ENCODE data around the gene MAD2L1.

Gene MAD2L1

DNA sequence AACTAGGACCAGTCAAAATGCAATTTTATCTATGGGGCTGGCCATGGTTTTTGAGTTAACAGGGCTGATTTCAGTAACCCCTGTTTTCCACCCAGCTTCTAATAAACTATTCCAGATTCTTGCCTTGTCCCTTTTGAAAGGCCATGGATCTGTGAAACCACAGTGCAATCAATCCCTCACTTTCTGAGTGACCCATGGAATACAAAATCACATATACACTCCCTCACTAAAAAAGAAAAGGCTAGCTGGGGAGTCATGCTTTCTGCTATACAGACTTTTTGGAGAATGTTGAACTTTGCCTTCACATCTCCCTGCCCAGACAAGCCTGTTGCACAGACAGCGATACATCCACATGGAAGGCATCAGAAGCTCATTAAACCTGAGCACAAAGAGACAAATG is 47.9 kb downstream of the MAD2L1 start:
- H3K27me3 Mint-ChIP-seq (ENCODE audit: low read depth, poor library complexity) = peaks cover 3% of the 10 kb centered on the region
- TF ChIP-seq, protein P1, sequence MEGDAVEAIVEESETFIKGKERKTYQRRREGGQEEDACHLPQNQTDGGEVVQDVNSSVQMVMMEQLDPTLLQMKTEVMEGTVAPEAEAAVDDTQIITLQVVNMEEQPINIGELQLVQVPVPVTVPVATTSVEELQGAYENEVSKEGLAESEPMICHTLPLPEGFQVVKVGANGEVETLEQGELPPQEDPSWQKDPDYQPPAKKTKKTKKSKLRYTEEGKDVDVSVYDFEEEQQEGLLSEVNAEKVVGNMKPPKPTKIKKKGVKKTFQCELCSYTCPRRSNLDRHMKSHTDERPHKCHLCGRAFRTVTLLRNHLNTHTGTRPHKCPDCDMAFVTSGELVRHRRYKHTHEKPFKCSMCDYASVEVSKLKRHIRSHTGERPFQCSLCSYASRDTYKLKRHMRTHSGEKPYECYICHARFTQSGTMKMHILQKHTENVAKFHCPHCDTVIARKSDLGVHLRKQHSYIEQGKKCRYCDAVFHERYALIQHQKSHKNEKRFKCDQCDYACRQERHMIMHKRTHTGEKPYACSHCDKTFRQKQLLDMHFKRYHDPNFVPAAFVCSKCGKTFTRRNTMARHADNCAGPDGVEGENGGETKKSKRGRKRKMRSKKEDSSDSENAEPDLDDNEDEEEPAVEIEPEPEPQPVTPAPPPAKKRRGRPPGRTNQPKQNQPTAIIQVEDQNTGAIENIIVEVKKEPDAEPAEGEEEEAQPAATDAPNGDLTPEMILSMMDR (IDR thresholded peaks at IDR 0.05) = no peak
- H3K27ac Mint-ChIP-seq = peak overlapping the region; percentile 36
- H3K9me3 Mint-ChIP-seq = peaks cover 19% of the 10 kb centered on the region
- no peak for DNase-seq
- H3K4me3 Mint-ChIP-seq = no peak overlapping the region
- H3K4me1 Mint-ChIP-seq = no peaks in the 10 kb centered on the region
- no peaks in the 10 kb centered on the region for H3K36me3 Mint-ChIP-seq (ENCODE audit: low read depth)

DNA sequence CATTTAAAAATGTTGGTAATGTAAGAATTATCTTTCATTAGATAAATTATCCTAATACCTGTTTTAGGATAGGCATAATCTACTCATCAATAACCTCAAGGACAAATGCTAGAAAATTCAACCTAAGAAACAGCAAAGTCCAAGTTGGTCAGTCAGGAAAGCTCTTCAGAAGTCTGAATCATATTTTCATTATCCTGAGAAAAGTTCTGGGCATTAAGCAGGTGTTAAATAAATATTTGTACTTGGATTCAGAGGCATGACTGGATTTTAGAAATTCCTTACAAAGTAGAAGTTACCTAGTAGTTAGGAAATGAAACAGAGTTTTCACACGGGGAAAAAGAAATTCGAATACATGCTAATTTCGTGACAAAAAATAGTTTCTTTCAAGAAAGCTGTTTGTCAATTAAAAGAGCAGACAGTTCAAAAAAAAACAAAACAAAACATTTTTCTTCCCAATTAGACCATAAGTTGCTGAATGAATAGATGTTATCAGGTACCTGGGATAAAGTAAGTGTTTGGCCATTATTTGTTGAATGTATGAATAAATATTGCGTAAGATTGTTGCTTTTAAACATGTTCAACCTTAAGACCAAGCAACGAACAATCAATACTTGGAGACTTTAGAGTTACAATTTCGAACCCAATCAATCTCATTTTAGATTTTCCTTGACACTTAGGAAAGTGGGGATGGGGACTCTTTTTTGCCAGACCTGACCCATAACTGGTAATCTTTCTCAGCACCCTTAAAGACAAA is 48.5 kb downstream of the MAD2L1 start:
- H3K4me3 Mint-ChIP-seq = no peak overlapping the region
- H3K36me3 Mint-ChIP-seq (ENCODE audit: low read depth) = no peaks in the 10 kb centered on the region
- no peaks in the 10 kb centered on the region for H3K4me1 Mint-ChIP-seq
- H3K9me3 Mint-ChIP-seq = peaks cover 20% of the 10 kb centered on the region
- H3K27ac Mint-ChIP-seq = no peak overlapping the region
- TF ChIP-seq, protein P1 (IDR thresholded peaks at IDR 0.05) = no peak
- peaks cover 3% of the 10 kb centered on the region for H3K27me3 Mint-ChIP-seq (ENCODE audit: low read depth, poor library complexity)
- DNase-seq = no peak

DNA sequence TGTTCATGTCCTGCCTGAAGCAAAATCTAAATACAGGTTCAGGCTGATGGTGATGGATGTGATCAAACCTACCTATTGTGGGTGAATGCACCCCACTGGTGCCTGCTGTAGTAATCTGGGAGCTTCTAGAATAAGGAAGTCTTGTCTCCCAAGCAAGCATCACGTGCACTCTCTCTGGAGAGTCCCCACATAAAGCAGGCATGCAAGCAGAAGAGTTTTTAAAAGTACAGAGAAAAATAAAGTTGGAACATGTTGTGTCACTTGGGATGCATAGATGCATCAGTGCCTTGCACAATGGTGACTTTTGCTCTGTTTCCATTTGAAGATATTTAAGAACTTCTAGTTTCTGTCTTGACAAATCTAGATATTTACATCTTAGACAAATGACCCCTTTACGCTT is 54.9 kb downstream of the MAD2L1 start:
- no peak for DNase-seq
- Mint-ChIP-seq H3K4me3 (no peak overlapping the region), H3K4me1 (no peaks in the 10 kb centered on the region), H3K27me3 (ENCODE audit: low read depth, poor library complexity) (peaks cover 2% of the 10 kb centered on the region), H3K36me3 (ENCODE audit: low read depth) (no peaks in the 10 kb centered on the region), H3K27ac (no peak overlapping the region), H3K9me3 (peaks cover 20% of the 10 kb centered on the region)
- TF ChIP-seq, protein P1 (IDR thresholded peaks at IDR 0.05) = no peak

DNA sequence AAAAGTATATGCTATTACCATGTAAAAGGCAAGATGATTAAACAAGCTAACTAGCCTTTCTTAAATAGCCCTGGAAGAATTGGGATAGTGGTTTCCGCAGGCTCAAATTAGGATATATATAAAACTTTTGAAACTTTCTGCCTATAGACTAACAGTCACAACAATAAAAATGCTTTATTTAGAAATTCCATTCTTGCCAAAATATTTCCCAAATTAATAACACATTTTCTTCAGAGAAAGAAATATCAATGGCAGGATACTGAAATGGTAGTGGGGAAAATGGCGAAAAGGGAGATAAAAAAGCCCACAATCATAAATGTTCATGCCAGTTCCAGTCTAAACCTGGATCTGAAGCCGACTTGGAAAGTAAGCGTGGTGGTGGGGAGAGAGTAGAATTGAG is 56.0 kb downstream of the MAD2L1 start:
- Mint-ChIP-seq H3K27me3 (ENCODE audit: low read depth, poor library complexity) (peaks cover 2% of the 10 kb centered on the region), H3K9me3 (peaks cover 15% of the 10 kb centered on the region), H3K4me3 (no peak overlapping the region), H3K36me3 (ENCODE audit: low read depth) (no peaks in the 10 kb centered on the region), H3K27ac (no peak overlapping the region), H3K4me1 (no peaks in the 10 kb centered on the region)
- TF ChIP-seq, protein P1 (IDR thresholded peaks at IDR 0.05) = no peak
- no peak for DNase-seq

DNA sequence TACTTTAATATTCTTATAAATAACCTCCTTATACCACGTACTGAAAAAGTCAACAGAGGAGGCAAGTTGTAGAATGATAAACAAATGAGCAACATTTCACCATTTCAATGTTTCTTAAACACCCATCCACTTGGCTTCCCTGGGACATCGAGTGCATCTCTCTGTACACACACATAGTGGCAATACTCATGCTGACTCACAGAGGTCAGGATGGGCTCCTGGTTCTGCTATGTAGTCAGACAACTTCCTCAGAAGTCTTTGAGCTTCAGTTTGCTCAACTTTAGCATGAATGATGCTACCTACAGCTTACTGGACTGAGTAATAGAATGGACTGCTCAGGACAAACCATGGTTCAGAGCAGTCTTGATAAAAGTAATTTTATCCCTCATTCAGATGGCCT is 56.9 kb downstream of the MAD2L1 start:
- H3K27ac Mint-ChIP-seq = no peak overlapping the region
- DNase-seq = no peak
- H3K4me1 Mint-ChIP-seq = no peaks in the 10 kb centered on the region
- TF ChIP-seq, protein P1 (IDR thresholded peaks at IDR 0.05) = no peak
- no peaks in the 10 kb centered on the region for H3K36me3 Mint-ChIP-seq (ENCODE audit: low read depth)
- peaks cover 10% of the 10 kb centered on the region for H3K9me3 Mint-ChIP-seq
- peaks cover 2% of the 10 kb centered on the region for H3K27me3 Mint-ChIP-seq (ENCODE audit: low read depth, poor library complexity)
- no peak overlapping the region for H3K4me3 Mint-ChIP-seq

DNA sequence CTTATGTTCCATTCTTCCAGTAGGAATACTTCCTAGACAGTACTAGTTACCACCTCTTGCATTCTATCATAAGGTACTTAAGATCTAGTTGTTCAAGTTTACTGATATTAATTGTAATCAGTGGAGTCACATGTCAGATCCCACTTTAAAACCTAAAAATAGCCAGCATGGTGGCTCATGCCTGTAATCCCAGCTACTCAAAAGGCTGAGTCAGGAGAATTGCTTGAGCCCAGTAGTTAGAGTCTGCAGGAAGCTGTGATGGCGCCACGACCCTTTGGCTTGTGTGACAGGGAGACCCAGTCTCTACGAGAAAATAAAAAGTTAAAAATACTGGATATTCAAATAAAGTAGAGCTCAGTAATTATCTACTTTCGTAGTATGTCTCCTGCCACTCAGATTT is 57.7 kb downstream of the MAD2L1 start:
- no peak overlapping the region for H3K27ac Mint-ChIP-seq
- no peaks in the 10 kb centered on the region for H3K36me3 Mint-ChIP-seq (ENCODE audit: low read depth)
- H3K4me3 Mint-ChIP-seq = no peak overlapping the region
- H3K9me3 Mint-ChIP-seq = peaks cover 3% of the 10 kb centered on the region
- no peaks in the 10 kb centered on the region for H3K4me1 Mint-ChIP-seq
- TF ChIP-seq, protein P1 (IDR thresholded peaks at IDR 0.05) = no peak
- no peak for DNase-seq
- peaks cover 2% of the 10 kb centered on the region for H3K27me3 Mint-ChIP-seq (ENCODE audit: low read depth, poor library complexity)
